ENCODE results near the gene AHNAK.
A peak's percentile ranks its signal among the peaks of the same experiment; 100 is the strongest.

Gene AHNAK

GRCh38 chr11:62427630-62428233 is 118.9 kb downstream of the AHNAK start:
- peak; percentile 89 for DNase-seq (ENCODE audit: low read depth)
- no peak overlapping the region for H3K4me3 ChIP-seq (ENCODE audit: low read depth, low read length)
- TF ChIP-seq MYC (IDR thresholded peaks at IDR 0.05; ENCODE audit: low read depth, low read length) (peak; percentile 61), MAX (IDR thresholded peaks at IDR 0.05; ENCODE audit: low read depth, low read length) (peak; percentile 66), POLR2A (IDR thresholded peaks at IDR 0.05; ENCODE audit: extremely low read depth, insufficient read length) (no peak)

GRCh38 chr11:62423012-62423411 is 123.6 kb downstream of the AHNAK start:
- H3K4me3 ChIP-seq (ENCODE audit: low read depth, low read length): no peak overlapping the region
- TF ChIP-seq MYC (IDR thresholded peaks at IDR 0.05; ENCODE audit: low read depth, low read length) (no peak), CTCF (IDR thresholded peaks at IDR 0.05; ENCODE audit: low read depth, low read length) (no peak), MAX (IDR thresholded peaks at IDR 0.05; ENCODE audit: low read depth, low read length) (no peak), POLR2A (IDR thresholded peaks at IDR 0.05; ENCODE audit: extremely low read depth, insufficient read length) (no peak)
- DNase-seq (ENCODE audit: low read depth): no peak

- no peak overlapping the region for H3K4me3 ChIP-seq (ENCODE audit: low read depth, low read length)
- TF ChIP-seq POLR2A (IDR thresholded peaks at IDR 0.05; ENCODE audit: extremely low read depth, insufficient read length): no peak
- DNase-seq (ENCODE audit: low read depth): no peak
Measured at GRCh38 chr11:62421996-62422395, 124.6 kb downstream of the AHNAK start.

GRCh38 chr11:62420882-62421281 is 125.7 kb downstream of the AHNAK start:
- no peak for TF ChIP-seq POLR2A (IDR thresholded peaks at IDR 0.05; ENCODE audit: extremely low read depth, insufficient read length)
- TF ChIP-seq MAX (IDR thresholded peaks at IDR 0.05; ENCODE audit: low read depth, low read length): no peak
- no peak for TF ChIP-seq CTCF (IDR thresholded peaks at IDR 0.05; ENCODE audit: low read depth, low read length)
- no peak for TF ChIP-seq MYC (IDR thresholded peaks at IDR 0.05; ENCODE audit: low read depth, low read length)
- no peak overlapping the region for H3K4me3 ChIP-seq (ENCODE audit: low read depth, low read length)
- DNase-seq (ENCODE audit: low read depth): no peak

GRCh38 chr11:62419943-62420342 is 126.7 kb downstream of the AHNAK start:
- no peak overlapping the region for H3K4me3 ChIP-seq (ENCODE audit: low read depth, low read length)
- no peak for DNase-seq (ENCODE audit: low read depth)
- TF ChIP-seq MYC (IDR thresholded peaks at IDR 0.05; ENCODE audit: low read depth, low read length) (no peak), CTCF (IDR thresholded peaks at IDR 0.05; ENCODE audit: low read depth, low read length) (no peak), MAX (IDR thresholded peaks at IDR 0.05; ENCODE audit: low read depth, low read length) (no peak), POLR2A (IDR thresholded peaks at IDR 0.05; ENCODE audit: extremely low read depth, insufficient read length) (no peak)

GRCh38 chr11:62419314-62419929 is 127.2 kb downstream of the AHNAK start:
- no peak overlapping the region for H3K4me3 ChIP-seq (ENCODE audit: low read depth, low read length)
- no peak for TF ChIP-seq MYC (IDR thresholded peaks at IDR 0.05; ENCODE audit: low read depth, low read length)
- no peak for TF ChIP-seq CTCF (IDR thresholded peaks at IDR 0.05; ENCODE audit: low read depth, low read length)
- TF ChIP-seq POLR2A (IDR thresholded peaks at IDR 0.05; ENCODE audit: extremely low read depth, insufficient read length): no peak
- TF ChIP-seq MAX (IDR thresholded peaks at IDR 0.05; ENCODE audit: low read depth, low read length): no peak
- no peak for DNase-seq (ENCODE audit: low read depth)
